HepG2 (cell line): ENCODE data around the gene CDHR3. TPM values are rescaled to one million over a fixed set of nuclear protein-coding genes. Genes with fewer than 3 reads are reported as not detected.

Experiments used
- ARHGAP35 ChIP-seq: sonication (generic); formaldehyde crosslinking; IDR thresholded peaks from 2 replicates; pipeline ENCODE4 v1.9.0; 2022; ENCODE audit warnings: mild to moderate bottlenecking, inconsistent platforms, moderate library complexity, missing genetic modification reagents, borderline replicate concordance
- BHLHE40 ChIP-seq: IDR thresholded peaks from 2 replicates; pipeline ENCODE4 v1.6.1; 2011; ENCODE audit warnings: low read length, improper control_type of control experiment
- HDAC1 ChIP-seq: sonication (generic); formaldehyde crosslinking; IDR thresholded peaks from 2 replicates; pipeline ENCODE4 v1.5.1; 2020; ENCODE audit warnings: mild to moderate bottlenecking, missing genetic modification reagents
- HNF4G ChIP-seq, 2 experiments: sonication (generic) in 1 of 2; formaldehyde crosslinking in 1 of 2; IDR thresholded peaks; 2 replicates each; pipeline versions ENCODE4 v1.4.0 to v1.6.1; 2011 to 2020; ENCODE audit warnings: borderline replicate concordance in 2 of 2, low read depth in 2 of 2, mild to moderate bottlenecking in 2 of 2, low read length in 1 of 2, missing genetic modification reagents in 1 of 2, moderate library complexity in 1 of 2
- NONO ChIP-seq, 2 experiments: fragments of 450-650 bp in 1 of 2; sonication (generic) in 1 of 2; formaldehyde crosslinking in 1 of 2; IDR thresholded peaks in 1 of 2; conservative IDR thresholded peaks in 1 of 2; 2 replicates each; pipeline versions ENCODE4 v1.6.1 to v1.8.0; 2017 to 2022; ENCODE audit warnings: mild to moderate bottlenecking in 1 of 2, missing genetic modification reagents in 1 of 2, moderate library complexity in 1 of 2
- PHF21A ChIP-seq: sonication (generic); formaldehyde crosslinking; IDR thresholded peaks from 2 replicates; pipeline ENCODE4 v1.5.0; 2020; ENCODE audit warnings: mild to moderate bottlenecking, missing genetic modification reagents
- RXRA ChIP-seq: sonication (generic); formaldehyde crosslinking; IDR thresholded peaks from 2 replicates; pipeline ENCODE4 v1.5.1; 2020; ENCODE audit warnings: missing genetic modification reagents
- SOX6 ChIP-seq, 2 experiments: fragments of 450-650 bp in 1 of 2; sonication (generic) in 1 of 2; formaldehyde crosslinking in 1 of 2; IDR thresholded peaks; 2 replicates each; pipeline versions ENCODE4 v1.4.0 to v1.6.1; 2017 to 2020; ENCODE audit warnings: antibody characterized with exemption in 1 of 2, mild to moderate bottlenecking in 1 of 2, missing genetic modification reagents in 1 of 2
- XRCC5 ChIP-seq: fragments of 200-400 bp; formaldehyde crosslinking; optimal IDR thresholded peaks from 2 replicates; pipeline ENCODE3; 2017; ENCODE audit warnings: mild to moderate bottlenecking, low read length
- ZBTB40 ChIP-seq, 2 experiments: fragments of 450-650 bp in 1 of 2; sonication (generic) in 1 of 2; formaldehyde crosslinking in 1 of 2; IDR thresholded peaks; 2 replicates each; pipeline versions ENCODE4 v1.6.1 to v1.8.0; 2016 to 2022; ENCODE audit warnings: antibody characterized with exemption in 1 of 2, mild to moderate bottlenecking in 1 of 2, missing genetic modification reagents in 1 of 2
- ZFP62 ChIP-seq: sonication (generic); formaldehyde crosslinking; IDR thresholded peaks from 2 replicates; pipeline ENCODE4 v1.4.0; 2020; ENCODE audit warnings: missing genetic modification reagents
- ZNF230 ChIP-seq: sonication (generic); formaldehyde crosslinking; IDR thresholded peaks from 2 replicates; pipeline ENCODE4 v1.4.0; 2020; ENCODE audit warnings: mild to moderate bottlenecking, missing genetic modification reagents
- ZNF607 ChIP-seq: sonication (generic); formaldehyde crosslinking; IDR thresholded peaks from 2 replicates; pipeline ENCODE4 v1.5.1; 2020; ENCODE audit warnings: missing genetic modification reagents, mild to moderate bottlenecking, borderline replicate concordance
- ZNF781 ChIP-seq: sonication (generic); formaldehyde crosslinking; IDR thresholded peaks from 2 replicates; pipeline ENCODE4 v1.5.1; 2020; ENCODE audit warnings: borderline replicate concordance, mild to moderate bottlenecking, missing genetic modification reagents; ENCODE audit errors: not compliant biosample characterization
- polyA plus RNA-seq, 8 experiments: library from polyadenylated mRNA; depleted of rRNA in 3 of 8; stranded (reverse) in 7 of 8; unstranded in 1 of 8; fragments of >200 nt; fragmentation: Illumina TruSeq in 4 of 8; extraction: Trizol in 4 of 8; gene quantifications; 2 replicates each; pipeline versions ENCODE4 v1.2.1 to v1.2.3, GENCODE V29; 2011 to 2016; ENCODE audit warnings: low read depth in 4 of 8, missing spikeins in 1 of 8, mixed read lengths in 1 of 8; ENCODE audit not compliant: insufficient read depth in 1 of 8
- total RNA-seq, 5 experiments: library from RNA; depleted of rRNA; stranded (reverse); fragments of >200 nt; fragmentation: Illumina TruSeq; extraction: Trizol; gene quantifications; 2 replicates each; pipeline ENCODE4 v1.2.3, GENCODE V29; 2016; ENCODE audit warnings: low read depth in 1 of 5
- TF ChIP-seq, protein P1 (sequence below): sonication (generic); formaldehyde crosslinking; IDR thresholded peaks from 2 replicates; pipeline ENCODE4 v1.5.0; 2020; ENCODE audit warnings: mild to moderate bottlenecking, missing genetic modification reagents

CDHR3 gene
- total and polyA plus RNA-seq, 2 of the 13 experiments (the other 11 are each of a cell fraction or from before 2014, with no cell fraction given) = 6.5 to 11.8 TPM

- no peak for TF ChIP-seq ZBTB40 (IDR thresholded peaks at IDR 0.05)
- TF ChIP-seq ZBTB40 (CRISPR knock-in tag; IDR thresholded peaks at IDR 0.05) = 0 out of 2 replicates have a peak, but pooled peaks have one; percentile 37
- TF ChIP-seq RXRA = peak; percentile 69; the same call in 1 of the 2 replicates
- no peak for TF ChIP-seq ARHGAP35 (CRISPR knock-in tag)
- TF ChIP-seq BHLHE40 = no peak
- TF ChIP-seq ZNF607 (CRISPR knock-in tag) = no peak
- TF ChIP-seq, protein P1, sequence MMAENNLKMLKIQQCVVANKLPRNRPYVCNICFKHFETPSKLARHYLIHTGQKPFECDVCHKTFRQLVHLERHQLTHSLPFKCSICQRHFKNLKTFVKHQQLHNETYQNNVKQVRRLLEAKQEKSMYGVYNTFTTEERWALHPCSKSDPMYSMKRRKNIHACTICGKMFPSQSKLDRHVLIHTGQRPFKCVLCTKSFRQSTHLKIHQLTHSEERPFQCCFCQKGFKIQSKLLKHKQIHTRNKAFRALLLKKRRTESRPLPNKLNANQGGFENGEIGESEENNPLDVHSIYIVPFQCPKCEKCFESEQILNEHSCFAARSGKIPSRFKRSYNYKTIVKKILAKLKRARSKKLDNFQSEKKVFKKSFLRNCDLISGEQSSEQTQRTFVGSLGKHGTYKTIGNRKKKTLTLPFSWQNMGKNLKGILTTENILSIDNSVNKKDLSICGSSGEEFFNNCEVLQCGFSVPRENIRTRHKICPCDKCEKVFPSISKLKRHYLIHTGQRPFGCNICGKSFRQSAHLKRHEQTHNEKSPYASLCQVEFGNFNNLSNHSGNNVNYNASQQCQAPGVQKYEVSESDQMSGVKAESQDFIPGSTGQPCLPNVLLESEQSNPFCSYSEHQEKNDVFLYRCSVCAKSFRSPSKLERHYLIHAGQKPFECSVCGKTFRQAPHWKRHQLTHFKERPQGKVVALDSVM (CRISPR knock-in tag) = no peak
- TF ChIP-seq HDAC1 (CRISPR knock-in tag) = 0 out of 2 replicates have a peak, but pooled peaks have one; percentile 26
- TF ChIP-seq HNF4G (IDR thresholded peaks at IDR 0.05; ENCODE audit: borderline replicate concordance, low read depth, low read length) = no peak; the same call in 1 of the 2 replicates
- 0 out of 2 replicates have a peak, but pooled peaks have one; percentile 29 for TF ChIP-seq HNF4G (CRISPR knock-in tag; IDR thresholded peaks at IDR 0.05; ENCODE audit: borderline replicate concordance, low read depth)
- peak; percentile 39 for TF ChIP-seq PHF21A (CRISPR knock-in tag)
- TF ChIP-seq ZNF781 (CRISPR knock-in tag) = no peak
- TF ChIP-seq XRCC5 = no peak
- no peak for TF ChIP-seq ZNF230 (CRISPR knock-in tag)
- no peak for TF ChIP-seq ZFP62
- TF ChIP-seq SOX6 (IDR thresholded peaks at IDR 0.05) = no peak
- TF ChIP-seq SOX6 (CRISPR knock-in tag; IDR thresholded peaks at IDR 0.05) = peak; percentile 24; the same call in 1 of the 2 replicates
- TF ChIP-seq NONO (IDR thresholded peaks at IDR 0.05) = no peak
- no peak for TF ChIP-seq NONO (CRISPR knock-in tag; conservative IDR thresholded peaks at IDR 0.05)
These were observed 102.8 kb downstream of the CDHR3 start (continued) for GRCh38 chr7:106065575-106066500.
